ENCODE measurements around the gene TNS2.

TNS2 gene

DNA sequence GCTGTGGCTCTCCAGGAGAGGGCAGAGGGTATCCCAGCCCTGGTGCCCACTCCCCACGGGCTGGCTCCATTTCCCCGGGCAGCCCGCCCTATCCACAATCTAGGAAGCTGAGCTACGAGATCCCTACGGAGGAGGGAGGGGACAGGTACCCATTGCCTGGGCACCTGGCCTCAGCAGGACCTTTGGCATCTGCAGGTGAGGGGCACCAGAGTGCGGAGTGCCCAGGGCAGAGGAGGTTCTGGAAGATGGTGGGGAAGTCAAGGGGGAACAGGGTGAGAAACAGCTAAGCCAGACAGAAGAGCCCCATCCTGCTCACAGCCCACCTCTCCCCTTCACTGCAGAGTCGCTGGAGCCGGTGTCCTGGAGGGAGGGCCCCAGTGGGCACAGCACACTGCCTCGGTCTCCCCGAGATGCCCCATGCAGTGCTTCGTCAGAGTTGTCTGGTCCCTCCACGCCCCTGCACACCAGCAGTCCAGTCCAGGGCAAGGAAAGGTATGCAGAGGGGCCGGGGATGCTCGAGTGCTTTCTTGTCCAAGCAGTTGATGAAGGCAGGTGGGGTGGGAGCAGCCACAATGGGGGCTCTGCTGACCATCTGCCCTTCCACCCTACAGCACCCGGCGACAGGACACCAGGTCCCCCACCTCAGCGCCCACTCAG lies 10.3 kb downstream of the TNS2 start:
- ATAC-seq (ENCODE audit: low read depth): no peak

DNA sequence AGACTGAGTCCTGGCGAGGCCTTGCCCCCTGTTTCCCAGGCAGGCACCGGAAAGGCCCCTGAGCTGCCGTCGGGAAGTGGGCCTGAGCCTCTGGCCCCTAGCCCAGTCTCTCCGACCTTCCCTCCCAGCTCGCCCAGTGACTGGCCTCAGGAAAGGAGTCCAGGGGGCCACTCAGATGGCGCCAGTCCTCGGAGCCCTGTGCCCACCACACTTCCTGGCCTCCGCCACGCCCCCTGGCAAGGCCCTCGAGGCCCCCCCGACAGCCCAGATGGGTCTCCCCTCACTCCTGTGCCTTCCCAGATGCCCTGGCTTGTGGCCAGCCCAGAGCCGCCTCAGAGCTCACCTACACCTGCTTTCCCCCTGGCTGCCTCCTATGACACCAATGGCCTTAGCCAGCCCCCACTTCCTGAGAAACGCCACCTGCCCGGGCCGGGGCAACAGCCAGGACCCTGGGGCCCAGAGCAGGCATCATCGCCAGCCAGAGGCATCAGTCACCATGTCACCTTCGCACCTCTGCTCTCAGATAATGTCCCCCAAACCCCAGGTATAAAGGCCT lies 10.9 kb downstream of the TNS2 start:
- peaks cover 22% of the 10 kb centered on the region for H3K36me3 ChIP-seq (ENCODE audit: low read depth)
- H3K4me1 ChIP-seq (ENCODE audit: insufficient read depth, poor library complexity, severe bottlenecking): no peaks in the 10 kb centered on the region
- H3K27ac ChIP-seq (ENCODE audit: poor library complexity, severe bottlenecking): no peak overlapping the region
- H3K27me3 ChIP-seq (ENCODE audit: insufficient read depth, poor library complexity, severe bottlenecking): no peaks in the 10 kb centered on the region
- DNase-seq (ENCODE audit: low spot score) (no peak), ATAC-seq (ENCODE audit: low read depth) (no peak)
- no peaks in the 10 kb centered on the region for H3K9me3 ChIP-seq (ENCODE audit: severe bottlenecking)
- H3K4me3 ChIP-seq (ENCODE audit: severe bottlenecking): no peak overlapping the region
- TF ChIP-seq, protein P1, sequence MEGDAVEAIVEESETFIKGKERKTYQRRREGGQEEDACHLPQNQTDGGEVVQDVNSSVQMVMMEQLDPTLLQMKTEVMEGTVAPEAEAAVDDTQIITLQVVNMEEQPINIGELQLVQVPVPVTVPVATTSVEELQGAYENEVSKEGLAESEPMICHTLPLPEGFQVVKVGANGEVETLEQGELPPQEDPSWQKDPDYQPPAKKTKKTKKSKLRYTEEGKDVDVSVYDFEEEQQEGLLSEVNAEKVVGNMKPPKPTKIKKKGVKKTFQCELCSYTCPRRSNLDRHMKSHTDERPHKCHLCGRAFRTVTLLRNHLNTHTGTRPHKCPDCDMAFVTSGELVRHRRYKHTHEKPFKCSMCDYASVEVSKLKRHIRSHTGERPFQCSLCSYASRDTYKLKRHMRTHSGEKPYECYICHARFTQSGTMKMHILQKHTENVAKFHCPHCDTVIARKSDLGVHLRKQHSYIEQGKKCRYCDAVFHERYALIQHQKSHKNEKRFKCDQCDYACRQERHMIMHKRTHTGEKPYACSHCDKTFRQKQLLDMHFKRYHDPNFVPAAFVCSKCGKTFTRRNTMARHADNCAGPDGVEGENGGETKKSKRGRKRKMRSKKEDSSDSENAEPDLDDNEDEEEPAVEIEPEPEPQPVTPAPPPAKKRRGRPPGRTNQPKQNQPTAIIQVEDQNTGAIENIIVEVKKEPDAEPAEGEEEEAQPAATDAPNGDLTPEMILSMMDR (IDR thresholded peaks at IDR 0.05; ENCODE audit: poor library complexity, severe bottlenecking): no peak

More for the DNA sequence above, 10.3 kb downstream of the TNS2 start:
- TF ChIP-seq, protein P1 (IDR thresholded peaks at IDR 0.05; ENCODE audit: poor library complexity, severe bottlenecking): no peak
- Histone ChIP-seq H3K4me1 (ENCODE audit: insufficient read depth, poor library complexity, severe bottlenecking) (no peaks in the 10 kb centered on the region), H3K4me3 (ENCODE audit: severe bottlenecking) (no peak overlapping the region), H3K27ac (ENCODE audit: poor library complexity, severe bottlenecking) (no peak overlapping the region), H3K9me3 (ENCODE audit: severe bottlenecking) (no peaks in the 10 kb centered on the region), H3K27me3 (ENCODE audit: insufficient read depth, poor library complexity, severe bottlenecking) (no peaks in the 10 kb centered on the region), H3K36me3 (ENCODE audit: low read depth) (peaks cover 28% of the 10 kb centered on the region)
- DNase-seq (ENCODE audit: low spot score): no peak

DNA sequence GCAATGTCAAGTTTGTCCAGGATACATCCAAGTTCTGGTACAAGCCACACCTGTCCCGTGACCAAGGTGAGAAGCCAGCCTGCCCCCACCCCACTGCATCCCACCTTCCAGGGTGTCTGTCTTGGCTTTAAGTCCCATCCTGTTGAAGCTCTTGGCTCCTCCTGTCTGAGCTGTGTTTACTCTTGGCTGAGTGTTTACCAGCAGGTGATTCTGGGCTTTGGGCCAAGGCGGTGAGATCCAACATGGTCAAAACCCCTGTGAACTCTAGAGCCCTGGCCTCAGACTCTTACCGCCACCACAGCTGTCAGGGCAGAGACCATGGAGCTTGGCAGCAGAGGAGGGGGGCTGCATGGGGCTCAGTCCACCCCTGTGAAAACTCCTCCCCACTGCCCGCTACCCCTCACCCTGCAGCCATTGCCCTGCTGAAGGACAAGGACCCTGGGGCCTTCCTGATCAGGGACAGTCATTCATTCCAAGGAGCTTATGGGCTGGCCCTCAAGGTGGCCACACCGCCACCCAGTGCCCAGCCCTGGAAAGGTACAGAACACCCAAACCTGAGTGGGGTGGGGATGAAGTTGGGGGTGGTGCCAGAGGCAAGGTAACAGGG lies 11.6 kb downstream of the TNS2 start:
- peak; percentile 22 for ATAC-seq (ENCODE audit: low read depth)
- TF ChIP-seq, protein P1 (IDR thresholded peaks at IDR 0.05; ENCODE audit: poor library complexity, severe bottlenecking): peak; percentile 43
- H3K27me3 ChIP-seq (ENCODE audit: insufficient read depth, poor library complexity, severe bottlenecking): no peaks in the 10 kb centered on the region
- H3K4me3 ChIP-seq (ENCODE audit: severe bottlenecking): no peak overlapping the region
- H3K4me1 ChIP-seq (ENCODE audit: insufficient read depth, poor library complexity, severe bottlenecking): peaks cover 5% of the 10 kb centered on the region
- DNase-seq (ENCODE audit: low spot score): no peak
- H3K36me3 ChIP-seq (ENCODE audit: low read depth): peaks cover 26% of the 10 kb centered on the region
- no peak overlapping the region for H3K27ac ChIP-seq (ENCODE audit: poor library complexity, severe bottlenecking)
- no peaks in the 10 kb centered on the region for H3K9me3 ChIP-seq (ENCODE audit: severe bottlenecking)

DNA sequence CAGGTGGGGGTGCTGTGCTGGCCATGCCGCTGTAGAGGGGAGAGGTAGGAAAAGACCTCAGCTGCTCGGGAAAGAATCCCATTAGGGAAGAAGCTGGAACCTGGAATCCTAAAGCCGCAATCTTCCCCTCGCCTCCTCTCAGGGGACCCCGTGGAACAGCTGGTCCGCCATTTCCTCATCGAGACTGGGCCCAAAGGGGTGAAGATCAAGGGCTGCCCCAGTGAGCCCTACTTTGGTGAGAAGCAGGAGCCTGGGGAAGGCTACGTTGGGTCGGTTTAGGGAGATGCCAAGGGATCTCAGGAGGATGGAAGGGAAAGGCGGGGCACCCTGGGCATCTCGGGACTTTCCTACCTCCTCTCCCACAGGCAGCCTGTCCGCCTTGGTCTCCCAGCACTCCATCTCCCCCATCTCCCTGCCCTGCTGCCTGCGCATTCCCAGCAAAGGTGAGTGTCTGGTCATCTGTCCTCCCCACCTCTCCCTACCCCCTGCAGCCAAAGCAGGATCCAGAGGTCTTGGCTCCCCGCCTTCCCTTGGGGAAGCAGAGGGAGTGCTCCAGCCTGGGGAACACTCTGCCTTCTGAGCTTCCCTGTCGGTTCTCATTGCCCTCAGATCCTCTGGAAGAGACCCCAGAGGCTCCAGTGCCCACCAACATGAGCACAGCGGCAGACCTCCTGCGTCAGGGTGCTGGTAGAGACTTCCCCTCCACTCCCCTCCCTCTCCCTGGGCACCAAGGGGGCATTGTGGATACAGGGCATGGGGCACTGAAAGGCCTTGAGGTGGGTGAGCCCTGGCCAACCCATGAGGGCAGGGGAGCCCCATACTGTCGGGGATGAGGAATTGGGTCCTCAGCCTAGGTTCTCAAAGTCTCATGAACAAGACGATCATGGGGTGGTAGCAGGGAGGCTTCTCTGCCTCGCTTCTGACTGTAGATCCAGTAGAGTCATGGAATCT lies 12.4 kb downstream of the TNS2 start:
- Histone ChIP-seq H3K27me3 (ENCODE audit: insufficient read depth, poor library complexity, severe bottlenecking) (no peaks in the 10 kb centered on the region), H3K27ac (ENCODE audit: poor library complexity, severe bottlenecking) (no peak overlapping the region), H3K9me3 (ENCODE audit: severe bottlenecking) (no peaks in the 10 kb centered on the region), H3K36me3 (ENCODE audit: low read depth) (peaks cover 29% of the 10 kb centered on the region), H3K4me1 (ENCODE audit: insufficient read depth, poor library complexity, severe bottlenecking) (peaks cover 8% of the 10 kb centered on the region), H3K4me3 (ENCODE audit: severe bottlenecking) (no peak overlapping the region)
- ATAC-seq (ENCODE audit: low read depth) (no peak), DNase-seq (ENCODE audit: low spot score) (no peak)
- TF ChIP-seq, protein P1 (IDR thresholded peaks at IDR 0.05; ENCODE audit: poor library complexity, severe bottlenecking): peak; percentile 15
